Measurements from ENCODE around the gene CNKSR3.
A peak's percentile ranks its signal among the peaks of the same experiment; 100 is the strongest.

The CNKSR3 gene

GRCh38 chr6:154410619-154411072 lies 99.8 kb downstream of the CNKSR3 start:
- DNase-seq: peak; percentile 50

- DNase-seq: no peak
These were observed 101.5 kb downstream of the CNKSR3 start for GRCh38 chr6:154408891-154409500.

GRCh38 chr6:154407440-154407839 lies 103.0 kb downstream of the CNKSR3 start:
- DNase-seq: no peak

- no peak for DNase-seq
These were observed 103.6 kb downstream of the CNKSR3 start for GRCh38 chr6:154406869-154407268.

GRCh38 chr6:154406301-154406700 lies 104.2 kb downstream of the CNKSR3 start:
- DNase-seq: no peak

- DNase-seq: no peak
These were observed 105.6 kb downstream of the CNKSR3 start for GRCh38 chr6:154404791-154405400.

- DNase-seq: peak; percentile 52
These were observed 106.7 kb downstream of the CNKSR3 start for GRCh38 chr6:154403788-154404187.

- DNase-seq: no peak
These were observed 108.3 kb downstream of the CNKSR3 start for GRCh38 chr6:154402081-154402780.

GRCh38 chr6:154399097-154399496 lies 111.4 kb downstream of the CNKSR3 start:
- DNase-seq: no peak

- no peak for DNase-seq
These were observed 112.8 kb downstream of the CNKSR3 start for GRCh38 chr6:154397491-154398195.

- no peak for DNase-seq
These were observed 114.6 kb downstream of the CNKSR3 start for GRCh38 chr6:154395878-154396277.

GRCh38 chr6:154395316-154395715 lies 115.2 kb downstream of the CNKSR3 start:
- no peak for DNase-seq

- DNase-seq: no peak
These were observed 115.9 kb downstream of the CNKSR3 start for GRCh38 chr6:154394571-154394970.

- no peak for DNase-seq
These were observed 120.5 kb downstream of the CNKSR3 start for GRCh38 chr6:154390034-154390433.

GRCh38 chr6:154388803-154389202 lies 121.7 kb downstream of the CNKSR3 start:
- no peak for DNase-seq

- DNase-seq: no peak
These were observed 123.4 kb downstream of the CNKSR3 start for GRCh38 chr6:154386848-154387717.

GRCh38 chr6:154384191-154384590 lies 126.3 kb downstream of the CNKSR3 start:
- no peak for DNase-seq

- no peak for DNase-seq
These were observed 127.2 kb downstream of the CNKSR3 start for GRCh38 chr6:154383273-154383672.

- no peak for DNase-seq
These were observed 127.7 kb downstream of the CNKSR3 start for GRCh38 chr6:154382740-154383139.

GRCh38 chr6:154381548-154381947 lies 128.9 kb downstream of the CNKSR3 start:
- DNase-seq: no peak

- DNase-seq: no peak
These were observed 129.7 kb downstream of the CNKSR3 start for GRCh38 chr6:154380741-154381140.

GRCh38 chr6:154379585-154379984 lies 130.9 kb downstream of the CNKSR3 start:
- DNase-seq: no peak

GRCh38 chr6:154378518-154378917 lies 132.0 kb downstream of the CNKSR3 start:
- DNase-seq: no peak

All from NCI-H2029 treated with DMSO at 0.1 percent for 48 hours (cell line).